HepG2 (cell line): Measurements from ENCODE around the gene PGS1. TPM values are rescaled to one million over a fixed set of nuclear protein-coding genes. Genes with fewer than 3 reads are reported as not detected.

Experiments
- AHDC1 ChIP-seq: sonication (generic); formaldehyde crosslinking; IDR thresholded peaks from 2 replicates; pipeline ENCODE4 v1.5.1; 2020; ENCODE audit warnings: mild to moderate bottlenecking, missing genetic modification reagents, borderline replicate concordance
- MLXIP ChIP-seq: sonication (generic); formaldehyde crosslinking; IDR thresholded peaks from 2 replicates; pipeline ENCODE4 v1.9.0; 2021; ENCODE audit warnings: missing genetic modification reagents, borderline replicate concordance
- NR0B2 ChIP-seq: sonication (generic); formaldehyde crosslinking; IDR thresholded peaks from 2 replicates; pipeline ENCODE4 v1.4.0; 2020; ENCODE audit warnings: mild to moderate bottlenecking, missing genetic modification reagents
- SRSF4 ChIP-seq: fragments of 200-400 bp; formaldehyde crosslinking; IDR thresholded peaks from one replicate; pipeline ENCODE4 v1.6.1; 2018; ENCODE audit warnings: mild to moderate bottlenecking, low read depth, low read length, moderate library complexity; ENCODE audit not compliant: poor library complexity, severe bottlenecking
- ZNF547 ChIP-seq: sonication (generic); formaldehyde crosslinking; IDR thresholded peaks from 2 replicates; pipeline ENCODE4 v1.5.1; 2020; ENCODE audit warnings: mild to moderate bottlenecking, missing genetic modification reagents
- ZNF646 ChIP-seq: sonication (generic); formaldehyde crosslinking; IDR thresholded peaks from 2 replicates; pipeline ENCODE4 v1.9.0; 2021; ENCODE audit warnings: mild to moderate bottlenecking, missing genetic modification reagents
- ZNF687 ChIP-seq: sonication (generic); formaldehyde crosslinking; IDR thresholded peaks from 2 replicates; pipeline ENCODE4 v1.5.1; 2020; ENCODE audit warnings: mild to moderate bottlenecking, missing genetic modification reagents, moderate library complexity
- polyA plus RNA-seq, 8 experiments: library from polyadenylated mRNA; depleted of rRNA in 3 of 8; stranded (reverse) in 7 of 8; unstranded in 1 of 8; fragments of >200 nt; fragmentation: Illumina TruSeq in 4 of 8; extraction: Trizol in 4 of 8; gene quantifications; 2 replicates each; pipeline versions ENCODE4 v1.2.1 to v1.2.3, GENCODE V29; 2011 to 2016; ENCODE audit warnings: low read depth in 4 of 8, missing spikeins in 1 of 8, mixed read lengths in 1 of 8; ENCODE audit not compliant: insufficient read depth in 1 of 8
- total RNA-seq, 5 experiments: library from RNA; depleted of rRNA; stranded (reverse); fragments of >200 nt; fragmentation: Illumina TruSeq; extraction: Trizol; gene quantifications; 2 replicates each; pipeline ENCODE4 v1.2.3, GENCODE V29; 2016; ENCODE audit warnings: low read depth in 1 of 5

Gene PGS1
- total and polyA plus RNA-seq, 2 of the 13 experiments (the other 11 are each of a cell fraction or from before 2014, with no cell fraction given) = 25.9 to 31.5 TPM

GRCh38 chr17:78411241-78411857 lies 32.9 kb downstream of the PGS1 start (continued):
- TF ChIP-seq ZNF646 (CRISPR knock-in tag) (no peak), AHDC1 (CRISPR knock-in tag) (no peak), SRSF4 (no peak), MLXIP (CRISPR knock-in tag) (no peak), ZNF687 (CRISPR knock-in tag) (peak; percentile 22; the same call in 1 of the 2 replicates), ZNF547 (0 out of 2 replicates have a peak, but pooled peaks have one; percentile 25), NR0B2 (CRISPR knock-in tag) (no peak)
